Colonic mucosa (tissue), 4 donors: ENCODE data around the gene UBE4B. TPM values are rescaled to one million over a fixed set of nuclear protein-coding genes. Genes with fewer than 3 reads are reported as not detected.

ENCODE experiments used
- DNase-seq: peaks from one replicate; pipeline ENCODE4 v3.0.0-alpha.2; 2020
- H3K27ac ChIP-seq: fragments of 200-600 bp; one replicate; pipeline ENCODE4 v1.8.0; 2021
- H3K27me3 ChIP-seq: fragments of 200-600 bp; one replicate; pipeline ENCODE4 v1.8.0; 2021
- H3K36me3 ChIP-seq: fragments of 200-600 bp; one replicate; pipeline ENCODE4 v1.8.0; 2021
- H3K4me1 ChIP-seq: fragments of 200-600 bp; one replicate; pipeline ENCODE4 v1.8.0; 2021; ENCODE audit warnings: mild to moderate bottlenecking
- H3K4me3 ChIP-seq: fragments of 200-600 bp; one replicate; pipeline ENCODE4 v1.8.0; 2021
- H3K9ac ChIP-seq, 2 donors: one replicate each; pipeline ENCODE4 v1.7.0; 2013; ENCODE audit warnings: control low read depth in 2 of 2, low read depth in 2 of 2, low read length in 2 of 2
- H3K9me3 ChIP-seq: fragments of 200-600 bp; one replicate; pipeline ENCODE4 v1.8.0; 2021
- intact Hi-C: fragments of 100-400 bp; cut with DNase I; formaldehyde crosslinking; loops from one replicate; pipeline ENCODE4 v1.14.1; 2022
- total RNA-seq, 2 donors: library from RNA; stranded (reverse); fragmentation: NEBNext Ultra II Directional in 1 of 2; extraction: Animal tissue kit (Norgen Biotek cat#: 25700) in 1 of 2; gene quantifications; one replicate each; pipeline ENCODE4 v1.2.1, GENCODE V29; 2021
- TF ChIP-seq, protein P1 (sequence below): fragments of 200-600 bp; IDR thresholded peaks from one replicate; pipeline ENCODE4 v1.8.0; 2022; ENCODE audit warnings: antibody characterized with exemption, mild to moderate bottlenecking
- donor health status: healthy.
- donor health status: DM: no; HTN: no; CAD: no.
- donor health status: DM: no; HTN: no; CAD: no.

The UBE4B gene
- total RNA-seq, 2 donors from 2014 or later = 34.6 to 40.9 TPM

DNA sequence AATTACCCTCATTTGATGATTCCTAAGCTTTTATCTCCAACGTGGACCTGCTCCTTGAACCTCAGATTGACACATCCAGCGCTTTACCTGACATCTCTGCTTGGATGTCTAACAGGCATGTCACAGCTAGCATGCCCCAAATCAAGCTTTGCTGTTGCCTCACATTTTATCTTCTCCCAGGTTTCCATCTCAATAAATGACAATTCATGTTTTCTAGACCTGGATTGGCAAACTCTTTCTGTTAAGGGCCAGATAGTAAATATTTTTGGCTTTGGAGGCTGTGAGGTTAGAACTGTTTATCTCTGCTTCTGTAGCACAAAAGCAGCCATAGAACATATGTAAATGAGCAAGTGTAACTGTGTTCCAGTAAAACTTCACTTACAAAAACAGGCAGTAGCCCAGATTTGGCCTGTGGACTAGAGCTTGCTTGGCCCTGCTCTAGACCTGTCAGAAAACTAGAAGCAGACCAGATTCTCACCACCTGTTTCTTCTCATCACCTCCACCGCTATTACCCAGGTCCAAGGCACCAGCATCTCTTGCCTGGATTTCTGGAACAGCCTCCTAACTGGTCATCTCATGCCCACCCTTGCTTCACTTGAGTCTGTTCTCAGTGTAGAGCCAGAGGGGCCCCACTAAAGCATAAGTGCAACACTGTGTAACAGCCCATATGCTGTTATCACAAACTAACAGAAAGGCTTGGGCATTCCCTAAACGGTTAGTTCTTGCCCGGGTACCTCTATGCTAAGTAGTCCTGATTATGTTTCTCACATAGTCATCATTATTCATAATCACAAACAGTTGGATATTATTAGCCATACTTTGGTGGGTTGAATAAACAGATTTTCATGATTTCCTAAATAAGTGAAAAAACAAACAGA lies 42.3 kb downstream of the UBE4B start:
- no peak overlapping the region for H3K9ac ChIP-seq
- intact Hi-C loops = no loop called here
- no peak for DNase-seq
- no peak overlapping the region for H3K27ac ChIP-seq
- no peaks in the 10 kb centered on the region for H3K36me3 ChIP-seq
- TF ChIP-seq, protein P1, sequence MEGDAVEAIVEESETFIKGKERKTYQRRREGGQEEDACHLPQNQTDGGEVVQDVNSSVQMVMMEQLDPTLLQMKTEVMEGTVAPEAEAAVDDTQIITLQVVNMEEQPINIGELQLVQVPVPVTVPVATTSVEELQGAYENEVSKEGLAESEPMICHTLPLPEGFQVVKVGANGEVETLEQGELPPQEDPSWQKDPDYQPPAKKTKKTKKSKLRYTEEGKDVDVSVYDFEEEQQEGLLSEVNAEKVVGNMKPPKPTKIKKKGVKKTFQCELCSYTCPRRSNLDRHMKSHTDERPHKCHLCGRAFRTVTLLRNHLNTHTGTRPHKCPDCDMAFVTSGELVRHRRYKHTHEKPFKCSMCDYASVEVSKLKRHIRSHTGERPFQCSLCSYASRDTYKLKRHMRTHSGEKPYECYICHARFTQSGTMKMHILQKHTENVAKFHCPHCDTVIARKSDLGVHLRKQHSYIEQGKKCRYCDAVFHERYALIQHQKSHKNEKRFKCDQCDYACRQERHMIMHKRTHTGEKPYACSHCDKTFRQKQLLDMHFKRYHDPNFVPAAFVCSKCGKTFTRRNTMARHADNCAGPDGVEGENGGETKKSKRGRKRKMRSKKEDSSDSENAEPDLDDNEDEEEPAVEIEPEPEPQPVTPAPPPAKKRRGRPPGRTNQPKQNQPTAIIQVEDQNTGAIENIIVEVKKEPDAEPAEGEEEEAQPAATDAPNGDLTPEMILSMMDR = no peak
- H3K9me3 ChIP-seq = no peaks in the 10 kb centered on the region
- H3K4me1 ChIP-seq = no peaks in the 10 kb centered on the region
- no peaks in the 10 kb centered on the region for H3K27me3 ChIP-seq
- no peak overlapping the region for H3K4me3 ChIP-seq

DNA sequence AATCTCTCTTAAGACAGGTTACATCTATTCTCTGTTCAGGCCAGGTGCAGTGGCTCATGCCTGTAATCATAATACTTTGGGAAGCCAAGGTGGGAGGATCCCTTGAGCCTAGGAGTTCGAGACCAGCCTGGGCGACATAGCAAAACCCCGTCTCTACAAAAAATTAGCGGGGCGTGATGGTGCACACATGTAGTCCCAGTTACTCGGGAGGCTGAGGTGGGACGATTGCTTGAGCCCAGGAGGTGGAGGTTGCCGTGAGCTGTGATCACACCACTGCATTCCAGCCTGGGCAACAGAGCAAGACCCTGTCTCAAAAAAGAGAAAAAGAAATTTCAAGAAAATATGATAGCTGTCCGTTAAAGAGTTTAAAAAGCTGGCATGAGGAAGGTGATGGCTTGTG lies 43.0 kb downstream of the UBE4B start:
- Histone ChIP-seq H3K27me3 (no peaks in the 10 kb centered on the region), H3K36me3 (no peaks in the 10 kb centered on the region), H3K4me3 (no peak overlapping the region), H3K9ac (no peak overlapping the region), H3K9me3 (no peaks in the 10 kb centered on the region), H3K27ac (no peak overlapping the region), H3K4me1 (no peaks in the 10 kb centered on the region)
- intact Hi-C loops = no loop called here
- DNase-seq = no peak
- TF ChIP-seq, protein P1 = no peak

- no peaks in the 10 kb centered on the region for H3K9me3 ChIP-seq
- no peaks in the 10 kb centered on the region for H3K27me3 ChIP-seq
- intact Hi-C loops = no loop called here
- TF ChIP-seq, protein P1 = no peak
- no peak overlapping the region for H3K9ac ChIP-seq
- no peak overlapping the region for H3K4me3 ChIP-seq
- H3K4me1 ChIP-seq = no peaks in the 10 kb centered on the region
- no peak overlapping the region for H3K27ac ChIP-seq
- no peak for DNase-seq
- H3K36me3 ChIP-seq = no peaks in the 10 kb centered on the region
These were observed 45.7 kb downstream of the UBE4B start for GRCh38 chr1:10078494-10078893.

DNA sequence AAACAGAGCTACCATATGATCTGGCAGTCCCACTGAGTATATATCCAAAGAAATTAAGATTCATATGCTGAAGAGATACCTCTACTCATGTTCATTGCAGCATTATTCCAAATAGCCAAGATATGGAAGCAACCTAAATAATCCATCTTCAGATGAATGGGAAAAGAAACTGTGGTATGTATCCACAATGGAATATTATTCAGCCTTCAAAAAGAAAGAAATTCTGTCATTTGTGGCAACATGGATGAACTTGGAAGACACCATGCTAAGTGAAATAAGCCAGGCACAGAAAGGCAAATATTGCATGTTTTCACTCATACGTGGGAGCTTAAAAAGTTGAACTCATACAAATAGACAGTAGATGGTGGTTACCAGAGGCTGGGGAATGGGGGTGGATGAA lies 47.8 kb downstream of the UBE4B start:
- DNase-seq = no peak
- intact Hi-C loops = no loop called here
- Histone ChIP-seq H3K9me3 (no peaks in the 10 kb centered on the region), H3K4me1 (no peaks in the 10 kb centered on the region), H3K27ac (no peak overlapping the region), H3K27me3 (no peaks in the 10 kb centered on the region), H3K9ac (no peak overlapping the region), H3K4me3 (no peak overlapping the region), H3K36me3 (no peaks in the 10 kb centered on the region)
- TF ChIP-seq, protein P1 = no peak

DNA sequence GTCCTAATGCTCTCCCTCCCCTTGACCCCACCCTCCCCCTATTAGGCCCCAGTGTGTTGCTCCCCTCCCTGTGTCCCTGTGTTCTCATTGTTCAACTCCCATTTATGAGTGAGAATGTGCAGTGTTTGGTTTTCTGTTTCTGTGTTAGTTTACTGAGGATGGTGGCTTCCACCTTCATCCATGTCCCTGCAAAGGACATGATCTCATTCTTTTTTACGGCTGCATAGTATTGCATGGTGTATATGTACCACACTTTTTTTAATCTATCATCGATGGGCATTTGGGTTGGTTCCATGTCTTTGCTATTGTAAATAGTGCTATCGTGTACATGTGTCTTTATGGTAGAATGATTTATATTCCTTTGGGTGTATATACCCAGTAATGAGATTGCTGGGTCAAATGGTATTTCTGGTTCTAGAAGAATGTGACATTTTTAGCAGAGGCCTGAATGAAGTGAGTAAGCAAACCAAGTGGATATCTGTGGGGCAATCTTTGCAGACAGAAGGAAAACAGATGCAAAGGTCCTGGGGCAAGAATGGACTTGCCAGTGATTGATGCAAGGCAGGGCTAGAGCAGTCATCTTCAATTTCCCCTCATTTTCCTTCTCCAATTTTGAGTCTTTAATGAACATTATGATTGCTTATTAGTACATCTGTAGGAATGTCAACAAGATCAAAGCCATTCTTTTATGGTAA lies 50.2 kb downstream of the UBE4B start:
- H3K9me3 ChIP-seq = no peaks in the 10 kb centered on the region
- no peaks in the 10 kb centered on the region for H3K36me3 ChIP-seq
- no peak overlapping the region for H3K4me3 ChIP-seq
- no peaks in the 10 kb centered on the region for H3K4me1 ChIP-seq
- H3K27me3 ChIP-seq = no peaks in the 10 kb centered on the region
- DNase-seq = no peak
- no peak overlapping the region for H3K9ac ChIP-seq
- TF ChIP-seq, protein P1 = no peak
- intact Hi-C loops = no loop called here
- no peak overlapping the region for H3K27ac ChIP-seq
